ENCODE measurements around the gene THSD7B.

The THSD7B gene

GRCh38 chr2:137185378-137186078 lies 420.2 kb downstream of the THSD7B start:
- TF ChIP-seq ZNF274 (IDR thresholded peaks at IDR 0.05; ENCODE audit: low read depth, low read length): no peak
- H3K4me3 ChIP-seq (ENCODE audit: low read length): no peak overlapping the region

GRCh38 chr2:137187216-137187615 lies 421.9 kb downstream of the THSD7B start:
- no peak for TF ChIP-seq ZNF274 (IDR thresholded peaks at IDR 0.05; ENCODE audit: low read depth, low read length)
- no peak overlapping the region for H3K4me3 ChIP-seq (ENCODE audit: low read length)

GRCh38 chr2:137190411-137191195 lies 425.3 kb downstream of the THSD7B start:
- H3K4me3 ChIP-seq (ENCODE audit: low read length): no peak overlapping the region
- no peak for TF ChIP-seq ZNF274 (IDR thresholded peaks at IDR 0.05; ENCODE audit: low read depth, low read length)

- no peak for TF ChIP-seq ZNF274 (IDR thresholded peaks at IDR 0.05; ENCODE audit: low read depth, low read length)
- H3K4me3 ChIP-seq (ENCODE audit: low read length): no peak overlapping the region
Observed at GRCh38 chr2:137192366-137193310, 427.3 kb downstream of the THSD7B start.

GRCh38 chr2:137193401-137193800 lies 428.1 kb downstream of the THSD7B start:
- TF ChIP-seq ZNF274 (IDR thresholded peaks at IDR 0.05; ENCODE audit: low read depth, low read length): no peak
- no peak overlapping the region for H3K4me3 ChIP-seq (ENCODE audit: low read length)

- no peak overlapping the region for H3K4me3 ChIP-seq (ENCODE audit: low read length)
- no peak for TF ChIP-seq ZNF274 (IDR thresholded peaks at IDR 0.05; ENCODE audit: low read depth, low read length)
Observed at GRCh38 chr2:137194111-137194510, 428.8 kb downstream of the THSD7B start.

GRCh38 chr2:137199751-137200150 lies 434.4 kb downstream of the THSD7B start:
- no peak for TF ChIP-seq ZNF274 (IDR thresholded peaks at IDR 0.05; ENCODE audit: low read depth, low read length)
- H3K4me3 ChIP-seq (ENCODE audit: low read length): no peak overlapping the region

GRCh38 chr2:137202318-137202717 lies 437.0 kb downstream of the THSD7B start:
- H3K4me3 ChIP-seq (ENCODE audit: low read length): no peak overlapping the region
- no peak for TF ChIP-seq ZNF274 (IDR thresholded peaks at IDR 0.05; ENCODE audit: low read depth, low read length)

- no peak for TF ChIP-seq ZNF274 (IDR thresholded peaks at IDR 0.05; ENCODE audit: low read depth, low read length)
- no peak overlapping the region for H3K4me3 ChIP-seq (ENCODE audit: low read length)
Observed at GRCh38 chr2:137205324-137205723, 440.0 kb downstream of the THSD7B start.

GRCh38 chr2:137206069-137206468 lies 440.7 kb downstream of the THSD7B start:
- TF ChIP-seq ZNF274 (IDR thresholded peaks at IDR 0.05; ENCODE audit: low read depth, low read length): no peak
- no peak overlapping the region for H3K4me3 ChIP-seq (ENCODE audit: low read length)

GRCh38 chr2:137207030-137207429 lies 441.7 kb downstream of the THSD7B start:
- H3K4me3 ChIP-seq (ENCODE audit: low read length): no peak overlapping the region
- TF ChIP-seq ZNF274 (IDR thresholded peaks at IDR 0.05; ENCODE audit: low read depth, low read length): no peak

GRCh38 chr2:137208431-137208891 lies 443.1 kb downstream of the THSD7B start:
- H3K4me3 ChIP-seq (ENCODE audit: low read length): no peak overlapping the region
- TF ChIP-seq ZNF274 (IDR thresholded peaks at IDR 0.05; ENCODE audit: low read depth, low read length): no peak

- TF ChIP-seq ZNF274 (IDR thresholded peaks at IDR 0.05; ENCODE audit: low read depth, low read length): no peak
Observed at GRCh38 chr2:137210039-137210438, 444.7 kb downstream of the THSD7B start.

GRCh38 chr2:137211761-137212160 lies 446.4 kb downstream of the THSD7B start:
- no peak for TF ChIP-seq ZNF274 (IDR thresholded peaks at IDR 0.05; ENCODE audit: low read depth, low read length)
- no peak overlapping the region for H3K4me3 ChIP-seq (ENCODE audit: low read length)

More at GRCh38 chr2:137210039-137210438, 444.7 kb downstream of the THSD7B start:
- no peak overlapping the region for H3K4me3 ChIP-seq (ENCODE audit: low read length)

Data from GM08714 (cell line).